GM18507 (cell line): ENCODE data around the gene KCNQ1.

Experiments
- DNase-seq: peaks from one replicate; pipeline ENCODE4 v3.0.0; 2011; ENCODE audit warnings: low read depth; ENCODE audit not compliant: insufficient read length; ENCODE audit errors: extremely low spot score
- FAIRE-seq: peaks from 2 replicates; lab custom pipeline; 2011; peaks lifted over from hg19 to GRCh38; lab: Jason Lieb, UNC

The KCNQ1 gene

DNA sequence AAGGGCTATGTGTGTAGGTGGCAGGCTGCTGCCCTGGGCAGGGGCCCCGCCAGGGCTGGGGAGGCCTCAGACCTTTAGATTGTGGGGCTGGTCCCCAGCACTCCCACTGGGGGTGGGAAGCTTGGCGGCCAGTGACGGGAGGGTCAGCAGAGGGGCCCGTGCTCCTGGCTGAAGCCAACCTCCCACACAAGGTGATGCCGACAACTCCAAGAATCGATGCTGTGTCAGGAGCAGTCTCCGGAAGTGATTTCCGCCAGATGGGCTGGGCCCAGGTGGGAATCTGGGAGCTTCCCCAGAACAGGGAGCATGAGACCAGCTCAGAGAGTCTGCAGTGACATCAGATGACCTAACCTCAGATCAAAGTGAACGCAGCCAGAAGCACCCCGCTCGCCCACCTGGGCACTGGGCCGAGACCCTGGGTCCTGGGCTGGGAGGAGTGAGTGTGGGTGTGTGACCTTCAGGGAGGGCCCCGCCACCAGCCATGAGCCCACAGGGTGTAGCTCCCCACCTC, 8.2 kb upstream of the KCNQ1 start:
- no peak for FAIRE-seq
- no peak for DNase-seq

DNA sequence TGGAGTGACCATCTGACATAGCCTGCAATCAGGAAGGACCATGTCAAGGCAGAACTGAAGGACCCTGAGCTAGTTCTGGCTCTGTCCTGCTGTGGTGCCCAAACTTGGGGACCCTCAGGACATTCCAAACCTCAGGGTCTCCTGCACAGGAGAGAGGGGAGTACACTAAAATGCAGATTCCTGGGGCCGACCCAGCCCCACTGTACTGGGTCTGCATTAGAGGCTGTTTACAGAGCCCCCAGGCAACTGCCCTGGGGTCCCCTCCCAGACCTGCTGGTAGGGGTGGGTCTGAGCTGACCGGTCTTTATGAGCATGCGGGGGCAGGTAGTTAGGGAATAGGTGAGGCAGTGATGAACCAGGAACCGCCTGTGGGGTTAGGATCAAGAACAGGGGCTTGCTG, 7.3 kb upstream of the KCNQ1 start:
- DNase-seq (no peak), FAIRE-seq (no peak)

DNA sequence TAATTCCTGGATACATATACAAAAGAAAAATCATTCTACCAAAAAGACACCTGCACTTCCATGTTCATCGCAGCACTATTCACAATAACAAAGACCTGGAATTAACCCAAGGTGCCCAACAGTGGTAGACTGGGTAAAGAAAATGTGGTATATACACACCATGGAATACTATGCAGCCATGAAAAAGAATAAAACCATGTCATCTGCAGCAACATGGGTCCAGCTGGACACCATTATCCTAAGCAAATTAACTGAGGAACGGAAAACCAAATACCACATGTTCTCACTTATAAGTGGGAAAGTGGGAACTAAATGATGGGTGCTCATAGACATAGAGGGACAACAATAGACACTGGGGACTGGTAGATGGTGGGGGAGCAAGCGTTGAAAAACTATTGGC, 5.0 kb upstream of the KCNQ1 start:
- FAIRE-seq (no peak), DNase-seq (no peak)

DNA sequence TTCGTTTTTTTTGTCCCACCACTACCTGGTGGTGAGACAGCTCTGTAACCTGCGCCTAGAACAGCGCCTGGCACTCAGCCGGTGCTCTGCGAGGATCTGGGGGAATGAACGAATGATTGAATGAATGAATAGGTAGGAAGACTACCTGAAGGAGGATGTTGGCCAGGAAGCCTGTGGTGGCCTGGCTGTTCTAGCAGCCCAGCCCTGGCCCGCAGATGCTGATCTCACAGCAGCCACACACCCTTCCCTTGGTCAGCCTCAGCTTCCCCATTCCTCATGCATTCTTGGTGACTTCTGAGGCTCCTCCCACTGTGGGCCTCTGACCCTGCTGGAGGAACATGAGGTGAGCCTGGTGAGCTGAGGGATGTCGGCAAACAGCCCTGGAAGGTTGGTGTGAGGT, 4.2 kb upstream of the KCNQ1 start:
- no peak for FAIRE-seq
- DNase-seq: no peak

DNA sequence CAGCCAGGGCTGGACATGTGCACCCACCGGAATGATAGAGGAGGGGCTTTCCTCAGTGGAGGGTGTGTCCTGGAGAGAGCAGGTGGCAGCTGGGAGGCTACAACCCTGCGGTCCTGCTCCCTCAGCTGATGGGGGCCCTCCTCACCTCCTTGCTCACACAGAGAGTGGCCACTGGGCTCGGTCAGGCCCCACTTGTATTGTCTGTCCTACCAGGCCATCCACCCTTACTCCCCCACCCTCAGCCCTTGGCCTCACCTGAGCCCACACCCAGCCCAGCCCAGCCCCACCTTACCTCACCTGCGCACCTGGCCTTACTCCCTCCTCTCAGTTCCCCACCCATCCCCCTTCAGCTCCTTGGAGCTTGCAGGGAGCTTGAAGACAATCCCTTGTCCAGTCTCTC, 3.6 kb upstream of the KCNQ1 start:
- DNase-seq (no peak), FAIRE-seq (no peak)

DNA sequence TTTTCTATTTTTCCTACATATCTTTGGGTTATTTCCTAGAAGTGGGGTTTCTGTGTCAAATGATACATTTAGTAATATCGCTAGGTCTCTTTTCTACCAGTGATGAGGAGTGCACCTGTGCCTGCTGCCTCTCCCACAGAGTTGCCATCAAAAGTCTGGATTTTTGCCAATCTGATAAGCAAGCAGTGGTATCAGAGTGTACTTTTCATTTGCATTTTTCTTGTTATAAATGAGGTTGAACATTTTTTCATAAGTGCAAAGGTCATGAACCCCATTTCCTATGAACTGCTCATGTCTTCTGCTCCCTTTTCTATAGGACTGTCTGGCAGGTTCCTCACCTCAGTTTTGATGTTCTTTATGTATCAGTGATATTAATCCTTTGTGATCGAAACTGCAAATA, 2.2 kb upstream of the KCNQ1 start:
- DNase-seq: no peak
- FAIRE-seq: no peak

DNA sequence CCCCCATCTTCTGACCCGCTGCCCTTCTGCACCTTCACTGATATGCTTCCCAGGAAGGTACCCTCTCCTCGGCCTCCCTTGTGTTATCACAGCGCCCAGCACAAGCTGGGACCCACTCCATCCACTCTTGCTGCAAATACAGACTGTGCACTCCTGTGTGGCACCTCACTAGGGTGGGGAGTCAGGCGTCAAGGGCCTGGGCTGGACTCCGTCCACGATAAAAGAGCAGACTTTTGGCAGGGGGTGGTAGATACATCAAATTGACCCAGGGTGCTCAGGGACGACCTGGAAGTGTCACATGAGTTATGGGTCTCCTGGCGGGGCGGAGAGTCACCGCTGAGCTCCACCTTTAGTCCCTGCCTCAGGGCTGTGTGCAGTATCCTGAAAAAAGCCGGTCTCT, 1.4 kb upstream of the KCNQ1 start:
- DNase-seq: no peak
- FAIRE-seq: no peak

DNA sequence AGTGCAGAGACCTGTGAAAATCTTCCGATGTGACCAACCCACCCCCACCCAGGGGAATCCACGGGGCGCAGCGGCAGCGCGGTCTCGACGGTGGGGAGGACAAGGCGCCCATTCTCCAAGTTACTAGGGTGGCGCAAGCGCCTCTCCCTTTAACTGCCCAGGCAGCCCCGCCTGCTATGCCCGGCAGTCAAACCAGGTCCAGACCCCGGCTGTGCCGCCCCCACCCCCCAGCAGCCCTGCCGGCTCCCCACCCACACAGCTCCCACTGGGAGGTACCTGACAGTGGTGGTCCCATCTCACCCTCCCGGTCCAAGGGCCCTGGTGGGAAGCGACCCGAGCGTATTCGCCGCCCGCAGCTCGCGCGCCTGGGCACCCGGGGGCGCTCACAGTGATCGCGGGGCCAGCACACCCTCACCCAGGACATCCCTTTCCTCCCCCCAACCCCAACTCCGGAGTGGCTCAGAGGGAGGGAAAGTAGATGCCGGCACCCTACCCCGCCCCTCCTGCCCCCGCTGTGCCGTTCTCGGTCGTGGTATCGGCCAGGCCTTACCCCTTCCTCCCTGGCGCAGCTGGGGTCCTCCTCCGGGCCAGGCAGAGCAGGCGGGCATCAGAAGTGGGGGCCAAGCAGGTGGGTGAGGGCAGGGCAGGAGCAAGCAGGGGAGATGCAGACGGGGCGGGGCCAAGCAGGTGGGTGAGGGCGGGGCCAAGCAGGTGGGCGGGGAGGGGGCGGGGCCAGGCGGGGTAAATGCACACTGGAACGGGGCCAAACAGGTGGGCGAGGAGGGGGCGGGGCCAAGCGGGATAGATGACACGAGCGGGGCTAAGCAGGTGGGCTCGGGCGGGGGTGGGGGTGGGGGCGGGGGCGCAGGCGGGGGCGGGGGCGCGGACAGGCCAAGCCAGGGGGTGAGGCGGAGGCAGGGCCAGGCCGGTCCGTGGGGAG, 657 bp upstream of the KCNQ1 start, which contains the start of gene TRPM5:
TSS of gene TRPM5 (minus strand) at position 634 of the 940 bp plus-strand sequence. CDS start 21,478 bp downstream, outside the sequence.
- DNase-seq (no peak), FAIRE-seq (no peak)

DNA sequence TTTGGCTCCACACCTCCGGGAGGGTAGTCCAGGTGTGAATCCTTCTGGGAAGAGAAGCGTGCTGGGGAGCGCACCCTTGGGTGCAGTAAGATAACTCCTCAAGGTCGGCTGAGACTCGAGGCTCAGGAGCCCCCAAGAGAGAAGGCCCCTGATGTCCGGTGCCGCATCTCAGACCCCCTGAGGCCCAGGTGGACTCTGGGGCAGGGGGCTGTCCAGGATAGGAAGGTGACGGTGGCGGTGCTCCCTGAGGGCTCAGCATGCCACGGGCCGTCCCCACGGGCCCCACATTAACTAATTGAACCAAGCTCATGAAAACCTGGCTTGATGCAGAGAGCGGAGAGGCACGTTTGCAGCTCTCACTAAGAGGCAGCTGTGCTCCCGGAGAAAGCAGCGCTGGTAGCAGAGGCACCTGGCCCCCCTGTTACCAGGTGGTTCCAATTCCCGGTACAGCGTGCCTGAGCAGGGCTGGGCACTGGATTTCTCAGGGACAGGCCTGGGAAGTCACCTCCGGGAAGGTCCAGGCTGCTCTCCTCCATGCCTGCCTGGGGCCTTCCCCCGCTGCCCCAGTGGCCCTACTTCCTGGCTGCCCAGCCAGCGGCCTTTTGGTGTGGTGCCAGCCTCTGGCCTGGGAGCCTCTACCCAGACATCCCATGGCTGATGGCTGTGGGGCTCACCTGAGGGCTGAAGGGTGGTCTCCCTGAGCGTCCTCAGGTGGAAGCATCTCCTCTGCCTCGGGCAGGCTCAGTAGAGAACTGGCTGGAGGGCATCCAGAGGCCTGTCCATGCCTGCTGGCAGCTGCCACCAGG, 1.1 kb downstream of the KCNQ1 start:
- FAIRE-seq (no peak), DNase-seq (no peak)

DNA sequence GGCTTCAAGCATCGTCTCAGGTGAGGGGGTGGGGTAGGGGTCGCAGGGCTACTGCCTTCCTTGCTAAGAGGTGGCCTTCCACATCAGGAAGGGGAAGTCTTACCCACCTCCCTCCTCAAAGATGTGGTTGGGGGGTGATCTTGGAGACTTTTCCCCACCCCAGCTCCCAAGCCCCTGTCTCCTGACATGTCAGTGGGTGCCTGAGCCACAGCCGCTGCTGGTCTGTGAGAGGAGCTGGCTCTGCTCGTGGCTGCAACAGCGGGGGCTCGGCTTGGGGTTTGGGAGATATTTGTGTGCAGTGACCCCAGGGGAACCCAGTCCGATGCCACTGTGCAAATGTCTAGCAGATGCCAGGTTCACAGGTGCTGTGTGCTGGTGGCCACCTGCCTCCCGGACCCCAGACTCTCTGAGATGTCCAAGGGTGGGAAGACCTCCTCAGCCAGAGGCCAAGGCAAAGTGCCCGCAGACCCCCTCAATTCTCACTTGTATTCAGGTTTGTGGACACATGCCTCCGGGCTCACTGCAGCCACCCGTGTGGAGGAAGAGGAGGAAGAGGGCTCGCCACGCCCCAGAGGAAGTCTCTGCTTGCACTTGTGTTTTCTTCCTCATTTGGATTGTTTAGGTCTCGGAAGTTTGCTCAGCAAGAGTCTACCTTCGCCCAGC, 1.9 kb downstream of the KCNQ1 start:
- peak; percentile 21 for FAIRE-seq
- no peak for DNase-seq

DNA sequence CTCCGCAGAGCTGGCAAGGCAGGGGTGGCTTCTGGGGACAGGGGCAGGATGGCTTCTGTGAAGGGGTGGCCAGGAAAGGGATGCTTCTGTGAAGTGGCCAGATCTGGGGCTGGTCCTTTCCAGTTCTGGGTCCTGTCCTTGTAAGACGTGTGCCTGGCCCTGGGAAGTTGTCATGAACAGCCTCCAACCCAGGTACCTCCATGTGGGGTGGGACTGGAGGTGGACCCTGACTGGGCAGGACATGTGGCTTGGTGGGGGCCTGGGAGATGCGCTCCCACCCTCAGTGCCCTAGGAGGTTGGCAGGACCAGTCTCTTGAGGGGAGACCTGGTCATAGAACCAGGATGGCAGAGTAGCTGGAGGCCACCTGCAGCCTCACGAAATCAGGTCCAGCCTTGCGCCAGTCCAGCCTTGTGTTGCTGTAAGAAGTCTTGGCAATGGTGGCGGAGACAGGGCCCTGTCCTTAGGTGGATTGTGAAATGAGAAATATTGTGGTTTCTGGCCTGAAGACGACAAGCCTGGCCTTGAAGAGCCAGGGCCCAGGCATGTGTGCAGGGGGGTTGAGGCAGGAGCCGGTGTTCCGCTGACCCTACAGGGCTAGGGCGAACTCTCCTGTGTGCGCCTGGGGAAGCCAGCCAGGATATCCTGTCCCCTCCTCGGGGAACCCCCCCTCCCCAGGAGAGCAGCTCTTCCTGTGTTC, 2.6 kb downstream of the KCNQ1 start:
- FAIRE-seq (no peak), DNase-seq (no peak)

DNA sequence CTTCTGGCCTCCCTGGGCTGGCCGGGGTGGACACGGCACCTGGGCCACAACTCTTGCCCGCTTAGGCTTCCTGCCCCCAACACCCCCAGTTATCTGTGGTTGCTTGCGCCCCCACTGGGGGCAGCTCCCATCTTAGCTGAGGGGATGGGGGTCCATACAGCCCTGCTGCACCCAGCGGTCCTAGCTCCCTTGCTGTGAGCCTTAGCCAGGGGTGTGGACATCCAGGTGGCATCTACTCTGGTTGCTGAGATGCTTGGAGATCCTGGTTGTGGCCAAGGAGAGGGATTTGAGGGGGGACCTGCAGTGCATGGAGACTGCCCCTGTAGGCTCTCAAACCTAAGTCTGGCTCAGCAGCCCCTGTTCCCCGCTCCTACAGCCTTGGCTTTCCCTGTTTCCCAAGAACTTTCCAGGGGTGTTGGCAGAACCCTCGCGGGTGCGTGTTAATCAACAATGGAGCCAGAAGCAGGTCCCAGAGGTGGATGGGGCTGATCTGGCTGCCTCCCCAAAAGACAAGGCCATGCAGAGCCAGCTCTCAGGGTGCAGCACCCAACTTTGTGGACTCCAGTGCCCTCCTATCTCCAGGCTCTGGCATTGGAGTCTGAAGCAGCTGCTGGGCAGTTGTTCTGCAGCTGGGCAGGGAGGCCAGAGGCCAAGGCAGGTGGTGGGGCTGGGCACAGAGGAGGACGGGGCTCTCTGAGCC, 3.3 kb downstream of the KCNQ1 start:
- no peak for DNase-seq
- no peak for FAIRE-seq

DNA sequence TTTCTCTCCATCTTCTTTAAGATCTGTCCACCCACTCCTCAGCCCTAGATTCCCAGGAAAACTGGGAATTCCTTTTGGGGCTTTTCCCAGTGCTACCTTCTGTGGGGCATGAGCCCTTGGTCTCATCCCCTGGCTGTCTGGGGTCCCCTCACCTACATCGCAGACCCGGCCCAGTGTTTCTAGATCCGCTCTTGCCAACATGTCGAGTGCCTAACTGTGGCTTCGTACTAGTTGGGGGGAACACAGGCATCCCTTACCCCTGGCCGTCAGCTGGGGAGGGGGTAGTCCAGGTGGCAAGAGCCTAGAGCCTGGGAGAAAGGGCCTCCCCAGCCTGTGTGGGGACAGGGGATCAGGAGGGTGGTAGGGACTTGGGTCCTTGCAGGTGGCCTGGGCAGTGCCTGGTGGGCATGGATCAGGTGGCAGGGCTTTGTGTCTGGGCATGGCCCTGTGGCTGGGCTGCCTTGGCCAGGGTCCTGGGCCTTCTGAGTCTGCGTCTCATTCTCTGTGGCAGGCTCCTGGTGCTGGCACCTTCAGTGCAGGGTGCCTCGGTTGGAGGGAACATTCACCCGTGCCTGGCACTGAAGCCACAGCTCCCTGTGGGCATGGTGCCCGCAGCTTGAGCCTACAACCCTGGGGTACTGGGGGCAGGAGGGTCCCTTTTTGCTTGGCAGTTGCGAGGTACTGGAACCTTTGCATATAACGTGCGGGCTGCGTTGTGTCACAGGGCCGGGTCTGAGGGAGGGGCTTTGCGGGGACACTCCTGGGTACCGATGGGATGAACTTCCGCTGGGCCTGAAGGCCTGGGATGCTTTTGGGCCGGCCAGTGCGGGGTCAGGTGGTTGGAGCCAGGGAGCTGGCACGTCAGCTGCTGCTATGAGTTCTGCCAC, 4.1 kb downstream of the KCNQ1 start:
- DNase-seq (no peak), FAIRE-seq (no peak)

DNA sequence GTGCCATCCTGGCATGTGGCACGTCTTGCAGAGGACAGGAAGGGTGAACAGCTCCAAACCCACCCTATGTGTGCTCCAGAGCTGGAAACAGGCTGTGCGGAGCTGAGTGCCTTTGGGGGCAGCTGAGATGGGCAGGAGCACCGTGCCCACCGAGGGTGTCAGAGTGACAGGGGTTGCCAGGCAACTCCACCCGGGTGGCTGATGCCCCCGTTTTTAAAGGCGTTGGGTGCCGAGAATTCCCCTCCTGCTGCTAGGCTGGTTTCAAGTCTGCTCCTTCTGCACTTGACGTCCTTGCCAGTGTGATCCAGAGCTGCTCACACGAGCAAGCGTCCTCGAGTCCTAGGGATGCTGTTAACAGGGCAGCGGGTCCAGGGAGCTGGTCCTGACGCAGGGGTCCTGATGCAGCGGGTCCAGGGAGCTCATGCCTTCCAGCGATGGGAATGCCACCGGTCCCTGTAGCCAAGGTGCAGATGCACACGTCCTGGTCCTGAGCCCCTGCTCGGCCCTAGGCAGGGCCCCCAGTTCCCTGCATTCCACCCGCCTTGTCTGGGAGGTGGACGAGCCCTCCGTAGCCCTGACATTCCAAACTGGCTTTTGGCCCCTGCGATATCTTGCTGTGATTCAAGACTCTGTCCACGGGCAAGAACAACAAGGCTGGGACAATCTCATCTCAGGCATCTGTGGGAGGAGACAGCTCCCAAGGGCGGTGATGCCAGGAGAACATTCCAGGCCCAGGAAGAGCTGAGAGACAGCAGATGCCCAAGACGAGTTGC, 4.9 kb downstream of the KCNQ1 start:
- FAIRE-seq: no peak
- DNase-seq: no peak

DNA sequence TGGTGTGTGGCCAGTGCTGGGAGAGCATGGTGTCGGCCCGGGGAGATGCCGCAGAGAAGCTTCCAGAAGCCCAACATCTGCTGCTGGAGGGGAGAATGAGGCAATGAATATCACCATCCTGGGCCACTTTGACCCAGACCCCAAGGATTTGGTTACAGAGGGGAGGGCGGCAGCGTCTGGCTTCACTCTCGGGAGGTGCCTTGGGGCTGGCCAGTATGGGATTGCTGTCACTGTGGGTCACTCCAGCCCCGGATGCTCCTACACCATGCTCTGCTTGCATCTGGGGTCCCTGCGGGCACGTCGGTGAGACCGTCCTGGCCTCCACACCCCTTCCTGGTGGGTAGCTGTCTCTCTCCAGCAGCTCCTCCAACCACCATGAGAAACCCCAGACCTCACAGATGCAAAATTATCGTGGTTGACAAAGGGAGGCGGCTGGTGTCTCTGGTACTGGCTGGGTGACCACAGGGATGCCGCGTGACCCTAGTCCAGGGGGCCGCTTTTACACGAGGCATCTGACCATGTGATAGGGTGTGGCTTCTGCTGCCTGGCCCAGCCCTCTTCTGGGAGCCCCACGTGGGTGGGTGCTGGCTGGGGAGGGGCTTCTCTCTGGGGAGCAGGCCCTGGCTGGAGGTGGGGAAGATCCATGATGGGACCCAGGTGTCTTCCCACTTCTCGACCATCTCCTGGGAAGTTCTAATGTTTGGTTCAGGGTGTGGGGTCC, 5.7 kb downstream of the KCNQ1 start:
- DNase-seq (no peak), FAIRE-seq (no peak)

DNA sequence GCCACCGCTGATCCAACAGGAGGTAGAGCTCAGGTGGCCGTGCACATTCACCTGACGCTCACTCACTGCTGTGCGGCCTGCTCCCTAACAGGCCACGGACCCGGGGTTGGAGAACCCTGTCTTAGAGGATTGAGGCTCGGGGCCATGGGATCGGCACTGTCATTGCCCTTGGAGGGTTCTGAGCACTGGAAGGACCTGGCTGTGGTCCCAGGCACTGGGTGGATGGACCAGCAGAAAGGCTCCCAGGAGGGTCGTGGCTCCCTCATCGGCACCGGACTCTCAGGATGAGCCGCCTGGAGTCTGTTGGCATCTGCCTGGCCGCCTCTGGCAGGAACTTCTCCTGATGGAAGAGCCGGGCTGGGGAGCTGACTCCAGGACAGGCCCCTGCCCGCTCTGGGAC, 6.5 kb downstream of the KCNQ1 start:
- DNase-seq (no peak), FAIRE-seq (no peak)

DNA sequence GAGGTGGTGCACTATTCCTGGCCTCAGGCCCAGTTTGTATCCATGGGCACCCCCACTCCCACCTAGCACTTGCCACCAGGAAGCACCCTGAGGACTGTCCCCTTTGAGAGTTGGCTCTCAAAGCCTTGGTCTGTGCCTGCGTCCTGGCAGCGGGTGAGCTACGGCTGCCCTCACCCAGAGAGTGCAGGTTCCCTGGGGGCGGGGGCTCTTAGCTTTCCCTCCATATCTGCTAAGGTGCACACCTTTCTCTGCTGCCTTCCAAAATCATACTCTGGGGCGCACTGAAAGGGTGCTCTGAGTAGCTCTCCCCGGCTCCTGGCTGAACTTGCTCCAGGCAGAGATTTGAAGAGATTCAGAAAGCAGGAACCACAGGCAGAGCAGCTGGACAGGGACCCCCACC, 7.1 kb downstream of the KCNQ1 start:
- DNase-seq (no peak), FAIRE-seq (no peak)
